Measurements from ENCODE around the gene AKR7A3.
A peak's percentile ranks its signal among the peaks of the same experiment; 100 is the strongest.
"Not testable (repeated sequence)": the region's sequence is repeated elsewhere in the genome, so short reads cannot be mapped to it uniquely, and the experiment has no call there.

AKR7A3 gene

DNA sequence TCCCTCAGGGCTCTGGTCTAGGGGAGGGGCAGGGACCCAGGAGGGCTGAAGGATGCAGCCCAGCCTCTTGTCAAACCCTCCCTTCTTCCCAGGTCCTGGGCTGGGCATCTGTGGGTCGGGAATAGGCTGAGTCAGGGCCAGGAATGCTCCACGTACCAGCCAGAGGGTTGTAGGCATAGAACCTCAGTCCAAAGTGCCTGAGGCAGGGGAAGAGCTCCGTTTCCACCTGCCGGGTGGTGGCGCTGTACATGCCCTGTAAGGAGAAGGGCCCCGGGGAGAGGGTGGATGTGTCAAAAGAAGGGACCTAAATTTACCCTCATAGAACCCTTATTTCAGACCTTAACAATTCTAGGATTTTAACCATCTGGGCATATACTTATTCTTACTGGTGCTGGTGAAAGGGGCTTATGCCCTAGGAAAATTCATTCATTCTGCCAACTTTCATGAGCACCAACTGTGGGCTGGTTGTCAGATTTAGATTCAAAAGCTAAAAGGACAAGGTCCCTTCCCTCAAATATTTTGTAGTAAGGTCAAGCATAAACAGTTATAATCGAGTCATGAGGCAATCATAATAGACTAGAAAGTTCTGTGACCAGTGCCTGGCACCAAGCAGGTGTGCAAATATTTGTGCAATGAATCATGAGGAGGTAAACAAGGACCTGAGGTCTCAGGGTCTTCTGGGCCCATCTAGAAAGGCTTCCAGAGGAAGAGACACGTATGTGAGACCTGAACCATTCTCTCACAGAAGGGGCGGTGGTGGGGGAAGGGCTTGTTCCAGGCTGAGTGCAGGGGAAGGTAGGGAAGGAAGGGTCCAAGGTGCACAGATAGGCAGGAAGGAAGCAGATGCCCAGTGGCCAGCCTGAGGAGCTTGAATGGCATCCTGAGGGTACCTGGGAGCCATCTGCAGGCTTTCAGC, 18.9 kb downstream of the AKR7A3 start:
- not testable (repeated sequence) for H2BK12ac ChIP-seq (ENCODE audit: low read length); H2AK5ac ChIP-seq (ENCODE audit: low read depth, low read length); H3K23ac ChIP-seq (ENCODE audit: low read depth, low read length, poor library complexity); H4K8ac ChIP-seq (ENCODE audit: low read depth, low read length); H3K79me1 ChIP-seq (ENCODE audit: low read depth, low read length); H3K36me3 ChIP-seq (replicated peaks in 1 of 2; ENCODE audit: control insufficient read depth in 2 of 2, insufficient read depth in 2 of 2, low read length in 2 of 2); H3K18ac ChIP-seq (ENCODE audit: low read length); H3K4me1 ChIP-seq (ENCODE audit: control insufficient read depth in 2 of 2, insufficient read depth in 1 of 2, low read depth in 1 of 2, low read length in 2 of 2); DNase-seq (ENCODE audit: low spot score); H3K4ac ChIP-seq (ENCODE audit: low read length); H3K27ac ChIP-seq (replicated peaks; ENCODE audit: low read length); H4K91ac ChIP-seq (ENCODE audit: low read depth, low read length, poor library complexity); H3K4me2 ChIP-seq (ENCODE audit: insufficient read depth, low read length, poor library complexity, severe bottlenecking); H3K14ac ChIP-seq (ENCODE audit: low read length); H2BK120ac ChIP-seq (ENCODE audit: low read depth, low read length); H2BK5ac ChIP-seq (ENCODE audit: low read length); H2BK15ac ChIP-seq (ENCODE audit: low read length); H3K9me3 ChIP-seq (replicated peaks in 1 of 2; ENCODE audit: control insufficient read depth in 2 of 2, insufficient read depth in 1 of 2, low read depth in 1 of 2, low read length in 2 of 2); H3K4me3 ChIP-seq (ENCODE audit: low read length in 2 of 2); H3K9ac ChIP-seq (ENCODE audit: low read depth, low read length, poor library complexity); H2AFZ ChIP-seq (ENCODE audit: low read length); H3K27me3 ChIP-seq (ENCODE audit: control insufficient read depth in 3 of 3, insufficient read depth in 3 of 3, low read depth in 1 of 3, low read length in 3 of 3)
- no CpG with 5 or more reads among the region's 9 CpGs for WGBS, 2 donors (ENCODE audit: extremely low coverage in 2 of 2, insufficient read length in 2 of 2, insufficient replicate concordance in 1 of 2)

GRCh38 chr1:19268445-19268844, 20.1 kb downstream of the AKR7A3 start:
- Histone ChIP-seq H2AK5ac (ENCODE audit: low read depth, low read length) (no peak overlapping the region), H3K4me2 (ENCODE audit: insufficient read depth, low read length, poor library complexity, severe bottlenecking) (no peak overlapping the region), H4K91ac (ENCODE audit: low read depth, low read length, poor library complexity) (no peak overlapping the region), H3K23ac (ENCODE audit: low read depth, low read length, poor library complexity) (no peak overlapping the region), H3K4me1 (ENCODE audit: control insufficient read depth in 2 of 2, insufficient read depth in 1 of 2, low read depth in 1 of 2, low read length in 2 of 2) (no peaks in the 10 kb centered on the region), H4K8ac (ENCODE audit: low read depth, low read length) (no peak overlapping the region), H3K4ac (ENCODE audit: low read length) (no peak overlapping the region), H3K36me3 (replicated peaks in 1 of 2; ENCODE audit: control insufficient read depth in 2 of 2, insufficient read depth in 2 of 2, low read length in 2 of 2) (no peaks in the 10 kb centered on the region), H3K27ac (replicated peaks; ENCODE audit: low read length) (no peak overlapping the region), H2BK15ac (ENCODE audit: low read length) (no peak overlapping the region), H3K18ac (ENCODE audit: low read length) (no peak overlapping the region), H2BK12ac (ENCODE audit: low read length) (no peak overlapping the region), H3K4me3 (ENCODE audit: low read length in 2 of 2) (no peak overlapping the region), H2BK120ac (ENCODE audit: low read depth, low read length) (no peak overlapping the region), H2AFZ (ENCODE audit: low read length) (no peak overlapping the region), H3K27me3 (ENCODE audit: control insufficient read depth in 3 of 3, insufficient read depth in 3 of 3, low read depth in 1 of 3, low read length in 3 of 3) (peaks cover 0 to 2% (median 0%) of the 10 kb centered on the region in 3 experiments), H3K9me3 (replicated peaks in 1 of 2; ENCODE audit: control insufficient read depth in 2 of 2, insufficient read depth in 1 of 2, low read depth in 1 of 2, low read length in 2 of 2) (no peaks in the 10 kb centered on the region), H3K9ac (ENCODE audit: low read depth, low read length, poor library complexity) (no peak overlapping the region), H3K79me1 (ENCODE audit: low read depth, low read length) (no peaks in the 10 kb centered on the region), H3K14ac (ENCODE audit: low read length) (no peak overlapping the region), H2BK5ac (ENCODE audit: low read length) (no peak overlapping the region)
- no CpG with 5 or more reads among the region's 11 CpGs for WGBS, 2 donors (ENCODE audit: extremely low coverage in 2 of 2, insufficient read length in 2 of 2, insufficient replicate concordance in 1 of 2)
- no peak for DNase-seq (ENCODE audit: low spot score)

DNA sequence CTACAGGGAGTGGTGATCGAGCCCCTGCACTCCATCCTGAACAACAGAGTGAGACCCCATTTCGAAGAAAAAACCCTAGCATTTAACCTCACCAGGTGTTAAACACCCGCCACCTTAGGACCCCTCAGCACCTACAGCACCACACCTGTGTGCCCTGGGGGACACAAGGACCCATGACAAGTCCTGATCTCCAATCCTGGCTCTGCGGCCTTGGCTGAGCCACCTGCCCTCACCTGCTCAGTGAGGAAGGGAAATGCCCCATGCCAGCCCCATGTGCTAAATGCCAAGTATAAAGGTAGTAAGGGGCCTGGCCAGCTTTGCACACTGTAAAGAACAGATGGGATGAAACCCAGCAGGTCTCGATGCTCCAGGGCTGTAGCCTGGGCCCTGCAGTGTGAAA, 25.8 kb downstream of the AKR7A3 start:
- Histone ChIP-seq H3K18ac (ENCODE audit: low read length) (no peak overlapping the region), H3K36me3 (replicated peaks in 1 of 2; ENCODE audit: control insufficient read depth in 2 of 2, insufficient read depth in 2 of 2, low read length in 2 of 2) (peaks cover 16 to 34% of the 10 kb centered on the region in 2 donors), H3K4me2 (ENCODE audit: insufficient read depth, low read length, poor library complexity, severe bottlenecking) (no peak overlapping the region), H2BK12ac (ENCODE audit: low read length) (no peak overlapping the region), H3K9me3 (replicated peaks in 1 of 2; ENCODE audit: control insufficient read depth in 2 of 2, insufficient read depth in 1 of 2, low read depth in 1 of 2, low read length in 2 of 2) (no peaks in the 10 kb centered on the region), H4K8ac (ENCODE audit: low read depth, low read length) (no peak overlapping the region), H2AK5ac (ENCODE audit: low read depth, low read length) (no peak overlapping the region), H3K14ac (ENCODE audit: low read length) (no peak overlapping the region), H4K91ac (ENCODE audit: low read depth, low read length, poor library complexity) (no peak overlapping the region), H2AFZ (ENCODE audit: low read length) (no peak overlapping the region), H3K9ac (ENCODE audit: low read depth, low read length, poor library complexity) (no peak overlapping the region), H2BK120ac (ENCODE audit: low read depth, low read length) (no peak overlapping the region), H2BK5ac (ENCODE audit: low read length) (no peak overlapping the region), H3K23ac (ENCODE audit: low read depth, low read length, poor library complexity) (peak overlapping the region; percentile 25), H2BK15ac (ENCODE audit: low read length) (no peak overlapping the region), H3K4me3 (ENCODE audit: low read length in 2 of 2) (no peak overlapping the region), H3K4ac (ENCODE audit: low read length) (no peak overlapping the region), H3K4me1 (ENCODE audit: control insufficient read depth in 2 of 2, insufficient read depth in 1 of 2, low read depth in 1 of 2, low read length in 2 of 2) (no peaks in the 10 kb centered on the region), H3K27me3 (ENCODE audit: control insufficient read depth in 3 of 3, insufficient read depth in 3 of 3, low read depth in 1 of 3, low read length in 3 of 3) (peaks cover 0 to 2% (median 0%) of the 10 kb centered on the region in 3 experiments), H3K79me1 (ENCODE audit: low read depth, low read length) (no peaks in the 10 kb centered on the region), H3K27ac (replicated peaks; ENCODE audit: low read length) (no peak overlapping the region)
- WGBS, 2 donors (ENCODE audit: extremely low coverage in 2 of 2, insufficient read length in 2 of 2, insufficient replicate concordance in 1 of 2) = no CpG with 5 or more reads among the region's 5 CpGs
- no peak for DNase-seq (ENCODE audit: low spot score)

GRCh38 chr1:19262047-19262446, 26.5 kb downstream of the AKR7A3 start:
- Histone ChIP-seq H3K4ac (ENCODE audit: low read length) (no peak overlapping the region), H3K36me3 (replicated peaks in 1 of 2; ENCODE audit: control insufficient read depth in 2 of 2, insufficient read depth in 2 of 2, low read length in 2 of 2) (peaks cover 23 to 41% of the 10 kb centered on the region in 2 donors), H4K91ac (ENCODE audit: low read depth, low read length, poor library complexity) (no peak overlapping the region), H3K23ac (ENCODE audit: low read depth, low read length, poor library complexity) (no peak overlapping the region), H2BK5ac (ENCODE audit: low read length) (no peak overlapping the region), H2BK120ac (ENCODE audit: low read depth, low read length) (no peak overlapping the region), H3K9ac (ENCODE audit: low read depth, low read length, poor library complexity) (no peak overlapping the region), H2AFZ (ENCODE audit: low read length) (no peak overlapping the region), H3K9me3 (replicated peaks in 1 of 2; ENCODE audit: control insufficient read depth in 2 of 2, insufficient read depth in 1 of 2, low read depth in 1 of 2, low read length in 2 of 2) (no peaks in the 10 kb centered on the region), H3K27me3 (ENCODE audit: control insufficient read depth in 3 of 3, insufficient read depth in 3 of 3, low read depth in 1 of 3, low read length in 3 of 3) (peaks cover 0 to 2% (median 0%) of the 10 kb centered on the region in 3 experiments), H3K18ac (ENCODE audit: low read length) (no peak overlapping the region), H4K8ac (ENCODE audit: low read depth, low read length) (no peak overlapping the region), H3K4me2 (ENCODE audit: insufficient read depth, low read length, poor library complexity, severe bottlenecking) (no peak overlapping the region), H3K14ac (ENCODE audit: low read length) (no peak overlapping the region), H2BK12ac (ENCODE audit: low read length) (no peak overlapping the region), H2BK15ac (ENCODE audit: low read length) (no peak overlapping the region), H3K4me3 (ENCODE audit: low read length in 2 of 2) (no peak overlapping the region), H2AK5ac (ENCODE audit: low read depth, low read length) (no peak overlapping the region), H3K4me1 (ENCODE audit: control insufficient read depth in 2 of 2, insufficient read depth in 1 of 2, low read depth in 1 of 2, low read length in 2 of 2) (no peaks in the 10 kb centered on the region), H3K79me1 (ENCODE audit: low read depth, low read length) (no peaks in the 10 kb centered on the region), H3K27ac (replicated peaks; ENCODE audit: low read length) (no peak overlapping the region)
- DNase-seq (ENCODE audit: low spot score) = no peak
- WGBS, 2 donors (ENCODE audit: extremely low coverage in 2 of 2, insufficient read length in 2 of 2, insufficient replicate concordance in 1 of 2) = no CpG with 5 or more reads among the region's 5 CpGs
